Measurements from ENCODE around the gene TMEM212.

The TMEM212 gene

GRCh38 chr3:171844873-171845272 is 1.7 kb downstream of the TMEM212 start:
- CTCF ChIA-PET: no interaction called here
- no peak overlapping the region for H3K27ac ChIP-seq
- POLR2A ChIA-PET (ENCODE audit: low non-redundant PET): no interaction called here

DNA sequence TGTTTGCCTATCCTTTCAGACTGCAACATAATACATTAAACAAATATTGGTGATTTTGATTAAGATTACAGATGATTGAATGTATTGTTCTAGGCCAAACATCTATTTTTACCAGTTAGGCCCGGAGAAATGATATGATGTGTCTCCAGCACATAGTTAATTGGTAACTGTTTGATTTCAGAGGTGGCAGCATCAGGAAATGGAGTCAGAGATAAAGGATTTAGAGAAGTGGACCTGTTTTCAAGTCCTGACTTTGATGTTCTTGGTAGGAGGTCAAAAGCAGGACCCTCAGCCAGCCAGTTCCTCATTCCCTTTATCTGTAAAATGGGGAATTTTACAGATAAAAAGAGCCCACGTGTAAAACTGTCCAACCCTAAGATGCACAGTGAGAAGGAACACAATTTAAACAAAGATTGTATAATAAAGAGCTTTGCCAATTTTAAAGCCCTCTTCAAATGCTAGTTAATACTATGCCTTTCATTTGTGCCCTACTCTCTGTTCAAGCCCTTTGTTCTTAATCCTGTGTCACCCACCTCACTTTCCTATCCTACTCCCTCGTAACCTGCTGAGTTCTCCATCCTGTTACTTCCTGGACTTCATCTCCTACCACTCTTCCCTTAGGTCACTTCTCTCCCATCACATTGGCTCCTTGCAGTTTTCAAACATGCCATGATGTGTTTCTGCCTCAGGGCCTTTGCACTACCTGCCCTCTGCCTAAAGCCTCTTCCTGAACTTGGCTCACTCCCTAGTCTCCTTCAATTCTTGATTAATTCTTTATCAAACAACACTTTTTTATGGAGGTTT is 2.5 kb downstream of the TMEM212 start:
- TF ChIP-seq, protein P1, sequence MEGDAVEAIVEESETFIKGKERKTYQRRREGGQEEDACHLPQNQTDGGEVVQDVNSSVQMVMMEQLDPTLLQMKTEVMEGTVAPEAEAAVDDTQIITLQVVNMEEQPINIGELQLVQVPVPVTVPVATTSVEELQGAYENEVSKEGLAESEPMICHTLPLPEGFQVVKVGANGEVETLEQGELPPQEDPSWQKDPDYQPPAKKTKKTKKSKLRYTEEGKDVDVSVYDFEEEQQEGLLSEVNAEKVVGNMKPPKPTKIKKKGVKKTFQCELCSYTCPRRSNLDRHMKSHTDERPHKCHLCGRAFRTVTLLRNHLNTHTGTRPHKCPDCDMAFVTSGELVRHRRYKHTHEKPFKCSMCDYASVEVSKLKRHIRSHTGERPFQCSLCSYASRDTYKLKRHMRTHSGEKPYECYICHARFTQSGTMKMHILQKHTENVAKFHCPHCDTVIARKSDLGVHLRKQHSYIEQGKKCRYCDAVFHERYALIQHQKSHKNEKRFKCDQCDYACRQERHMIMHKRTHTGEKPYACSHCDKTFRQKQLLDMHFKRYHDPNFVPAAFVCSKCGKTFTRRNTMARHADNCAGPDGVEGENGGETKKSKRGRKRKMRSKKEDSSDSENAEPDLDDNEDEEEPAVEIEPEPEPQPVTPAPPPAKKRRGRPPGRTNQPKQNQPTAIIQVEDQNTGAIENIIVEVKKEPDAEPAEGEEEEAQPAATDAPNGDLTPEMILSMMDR (conservative IDR thresholded peaks at IDR 0.05; ENCODE audit: low read depth): no peak
- H3K27ac ChIP-seq: no peak overlapping the region
- DNase-seq (ENCODE audit: low spot score): no peak
- POLR2A ChIA-PET (ENCODE audit: low non-redundant PET): no interaction called here
- CTCF ChIA-PET: no interaction called here

More at GRCh38 chr3:171844873-171845272, 1.7 kb downstream of the TMEM212 start:
- no peak for DNase-seq (ENCODE audit: low spot score)
- TF ChIP-seq, protein P1 (conservative IDR thresholded peaks at IDR 0.05; ENCODE audit: low read depth): no peak

- POLR2A ChIA-PET (ENCODE audit: low non-redundant PET): no interaction called here
- no peak for DNase-seq (ENCODE audit: low spot score)
- CTCF ChIA-PET: no interaction called here
- TF ChIP-seq, protein P1 (conservative IDR thresholded peaks at IDR 0.05; ENCODE audit: low read depth): no peak
- H3K27ac ChIP-seq: no peak overlapping the region
These were observed 3.4 kb downstream of the TMEM212 start for GRCh38 chr3:171846597-171846996.

GRCh38 chr3:171847133-171847532 is 4.0 kb downstream of the TMEM212 start:
- H3K27ac ChIP-seq: no peak overlapping the region
- no peak for DNase-seq (ENCODE audit: low spot score)
- POLR2A ChIA-PET (ENCODE audit: low non-redundant PET): no interaction called here
- TF ChIP-seq, protein P1 (conservative IDR thresholded peaks at IDR 0.05; ENCODE audit: low read depth): no peak
- CTCF ChIA-PET: interaction anchor here (0.6 kb wide), 1 partner anchor 258 kb away, joined by 3 read pairs; no protein-coding TSS in a partner anchor

DNA sequence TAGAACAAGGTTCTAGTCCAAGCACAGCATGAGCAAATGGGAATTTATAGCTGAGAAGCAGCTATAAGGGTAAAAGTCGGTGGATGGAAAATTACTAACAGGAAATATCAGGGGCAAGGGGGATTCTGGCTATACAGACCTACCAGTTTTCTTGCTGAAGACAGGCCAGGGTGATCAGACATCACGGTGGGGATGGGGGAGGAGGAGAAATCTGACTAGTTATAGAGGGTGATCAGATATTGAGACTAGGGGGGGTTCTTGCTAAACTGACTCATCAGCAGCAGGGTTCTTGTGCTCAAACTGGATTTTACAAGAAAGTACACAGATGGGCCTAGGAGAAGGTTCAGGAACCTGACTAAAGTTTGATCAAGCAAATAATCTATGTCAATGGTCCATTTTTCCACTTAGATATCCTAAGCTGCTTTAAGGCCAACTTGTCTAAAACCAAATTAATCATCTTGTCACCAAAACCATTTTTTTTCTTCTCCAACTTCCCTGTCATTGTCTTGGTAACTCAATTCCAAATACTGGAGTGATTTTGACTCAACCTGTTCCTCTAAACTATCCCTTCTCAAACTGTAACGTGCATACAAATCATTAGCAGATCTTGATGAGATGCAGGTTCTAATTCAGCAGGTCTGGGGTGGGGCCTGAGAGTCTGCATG is 4.6 kb downstream of the TMEM212 start:
- TF ChIP-seq, protein P1 (conservative IDR thresholded peaks at IDR 0.05; ENCODE audit: low read depth): no peak
- no peak overlapping the region for H3K27ac ChIP-seq
- no peak for DNase-seq (ENCODE audit: low spot score)
- CTCF ChIA-PET: interaction anchor here (0.6 kb wide), 1 partner anchor 258 kb away, joined by 3 read pairs; no protein-coding TSS in a partner anchor
- POLR2A ChIA-PET (ENCODE audit: low non-redundant PET): no interaction called here

DNA sequence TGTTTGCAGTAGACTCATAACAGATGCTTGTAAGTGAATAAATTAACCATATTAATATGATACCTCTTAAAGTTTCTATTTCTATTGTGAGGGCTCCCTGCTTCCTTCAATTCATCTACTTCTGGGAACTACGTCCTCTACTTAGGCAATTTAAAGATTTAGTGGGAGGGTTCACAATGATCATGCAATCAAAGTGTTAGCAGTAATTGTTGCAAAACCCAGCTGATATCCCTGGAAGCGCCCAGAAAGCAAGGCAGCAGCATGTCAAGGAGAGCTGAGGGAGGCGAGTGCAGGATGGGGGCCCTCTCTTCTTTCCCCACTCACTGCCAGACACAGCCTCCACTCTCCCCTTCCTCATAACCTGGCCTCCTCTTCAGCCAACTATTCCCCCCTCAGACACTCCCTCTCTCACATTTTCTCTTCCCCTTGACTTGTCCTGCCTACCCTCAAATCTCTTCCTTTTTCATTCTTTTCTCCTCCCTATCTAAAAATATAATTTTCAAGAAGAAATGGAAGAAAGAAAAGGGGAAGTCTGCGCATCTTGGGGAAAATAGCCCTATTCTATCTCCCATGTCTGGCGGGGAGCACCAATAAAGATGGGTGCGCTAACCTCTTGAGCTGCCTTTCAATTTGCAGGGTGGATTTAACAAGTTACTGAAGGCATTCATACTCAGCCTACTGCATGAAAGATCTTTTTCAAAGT is 6.6 kb downstream of the TMEM212 start:
- TF ChIP-seq, protein P1 (conservative IDR thresholded peaks at IDR 0.05; ENCODE audit: low read depth): no peak
- ChIA-PET CTCF (no interaction called here), POLR2A (ENCODE audit: low non-redundant PET) (no interaction called here)
- DNase-seq (ENCODE audit: low spot score): no peak
- no peak overlapping the region for H3K27ac ChIP-seq

Data from RWPE1 (cell line).